SK-N-MC (cell line): ENCODE results near the gene CACNA2D4.

ENCODE experiments used
- EZH2 ChIP-seq: fragments of 200-600 bp; sonication (generic); IDR thresholded peaks from one replicate; pipeline ENCODE4 v1.6.1; 2017; ENCODE audit warnings: antibody characterized with exemption
- FOXP2 ChIP-seq: optimal IDR thresholded peaks from 2 replicates; pipeline ENCODE3; 2011; ENCODE audit warnings: mild to moderate bottlenecking, moderate library complexity; ENCODE audit not compliant: insufficient read depth; ENCODE audit errors: extremely low read length, control extremely low read depth
- POLR2AphosphoS5 ChIP-seq: IDR thresholded peaks from 2 replicates; pipeline ENCODE4 v1.6.1; 2012; ENCODE audit warnings: mild to moderate bottlenecking, low read depth, low read length, borderline replicate concordance

GRCh38 chr12:1917172-1918070, 1.0 kb downstream of the CACNA2D4 start:
- TF ChIP-seq EZH2 = no peak
- no peak for TF ChIP-seq POLR2AphosphoS5
- no peak for TF ChIP-seq FOXP2
